Measurements from ENCODE around the gene DNAH1. TPM values are rescaled to one million over a fixed set of nuclear protein-coding genes. Genes with fewer than 3 reads are reported as not detected.

Gene DNAH1
- total RNA-seq, 1 donor, result 6.0 TPM

GRCh38 chr3:52313188-52313773, 2.8 kb upstream of the DNAH1 start:
- TF ChIP-seq CTCF (IDR thresholded peaks at IDR 0.05; ENCODE audit: insufficient read depth, low read length), result no peak
- no peak overlapping the region for H3K4me3 ChIP-seq (ENCODE audit: low read depth, low read length)
- no peak for DNase-seq (ENCODE audit: low read depth)

GRCh38 chr3:52313774-52314188, 2.3 kb upstream of the DNAH1 start:
- peak; percentile 53 for DNase-seq (ENCODE audit: low read depth)
- H3K4me3 ChIP-seq (ENCODE audit: low read depth, low read length), result no peak overlapping the region
- no peak for TF ChIP-seq CTCF (IDR thresholded peaks at IDR 0.05; ENCODE audit: insufficient read depth, low read length)

- no peak overlapping the region for H3K4me3 ChIP-seq (ENCODE audit: low read depth, low read length)
- no peak for TF ChIP-seq CTCF (IDR thresholded peaks at IDR 0.05; ENCODE audit: insufficient read depth, low read length)
- DNase-seq (ENCODE audit: low read depth), result peak; percentile 24
Observed at GRCh38 chr3:52314489-52314888, 1.6 kb upstream of the DNAH1 start.

- no peak overlapping the region for H3K4me3 ChIP-seq (ENCODE audit: low read depth, low read length)
- DNase-seq (ENCODE audit: low read depth), result no peak
- no peak for TF ChIP-seq CTCF (IDR thresholded peaks at IDR 0.05; ENCODE audit: insufficient read depth, low read length)
Observed at GRCh38 chr3:52315006-52315405, 1.1 kb upstream of the DNAH1 start.

GRCh38 chr3:52317208-52318000, 1.3 kb downstream of the DNAH1 start:
- no peak for DNase-seq (ENCODE audit: low read depth)
- no peak for TF ChIP-seq CTCF (IDR thresholded peaks at IDR 0.05; ENCODE audit: insufficient read depth, low read length)
- H3K4me3 ChIP-seq (ENCODE audit: low read depth, low read length), result peak overlapping the region; percentile 14

GRCh38 chr3:52318186-52318816, 2.2 kb downstream of the DNAH1 start:
- DNase-seq (ENCODE audit: low read depth), result no peak
- TF ChIP-seq CTCF (IDR thresholded peaks at IDR 0.05; ENCODE audit: insufficient read depth, low read length), result no peak
- H3K4me3 ChIP-seq (ENCODE audit: low read depth, low read length), result no peak overlapping the region
